Panc1 (cell line): ENCODE measurements around the gene UBE2O. TPM values are rescaled to one million over a fixed set of nuclear protein-coding genes. Genes with fewer than 3 reads are reported as not detected.

Source experiments
- ATAC-seq: fragments of 200-7000 bp; cut with Tn5 transposase; 2 replicates; pipeline ENCODE4 v1.9.1; 2020; ENCODE audit warnings: mild to moderate bottlenecking, moderate library complexity
- BruUV-seq: library from RNA; stranded (reverse); fragments of 400-500 nt; replicated peaks from 2 replicates; lab custom pipeline; 2021; lab: Mats Ljungman, UMichigan
- CTCF ChIA-PET: fragments of 300-600 bp; sonication (Branson Sonifier 250); formaldehyde crosslinking; loops from one replicate; lab custom pipeline; 2022; ENCODE audit warnings: antibody characterized with exemption; lab: Charles Lee
- POLR2A ChIA-PET: fragments of 300-600 bp; sonication (Branson Sonifier 250); formaldehyde crosslinking; loops from one replicate; lab custom pipeline; 2022; ENCODE audit warnings: antibody characterized with exemption; lab: Charles Lee
- DNase-seq: peaks from one replicate; pipeline ENCODE4 v3.0.0-alpha.2; 2010; ENCODE audit warnings: low read depth, low spot score
- H3K27ac ChIP-seq: 2 replicates; pipeline ENCODE4 v1.5.1; 2011; ENCODE audit warnings: mild to moderate bottlenecking, low read length, inconsistent platforms
- H3K27me3 ChIP-seq: fragments of 200-500 bp; sonication (Bioruptor generic); 2 replicates; pipeline ENCODE4 v1.6.0; 2014; ENCODE audit warnings: low read length, inconsistent platforms; ENCODE audit not compliant: control insufficient read depth, insufficient read depth
- H3K36me3 ChIP-seq: fragments of 200-500 bp; sonication (Bioruptor generic); 2 replicates; pipeline ENCODE4 v1.5.1; 2014; ENCODE audit warnings: inconsistent platforms, mild to moderate bottlenecking, low read length, moderate library complexity; ENCODE audit not compliant: control insufficient read depth, insufficient read depth
- H3K4me1 ChIP-seq: 2 replicates; pipeline ENCODE4 v1.5.1; 2011; ENCODE audit warnings: inconsistent platforms, mild to moderate bottlenecking, low read length, moderate library complexity; ENCODE audit not compliant: control insufficient read depth, insufficient read depth
- H3K4me3 ChIP-seq, 2 experiments: 2 replicates each; pipeline ENCODE4 v1.5.1; 2011 to 2012; ENCODE audit warnings: low read depth in 2 of 2, low read length in 2 of 2, mild to moderate bottlenecking in 2 of 2, inconsistent platforms in 1 of 2, moderate library complexity in 1 of 2
- H3K9me3 ChIP-seq: fragments of 200-500 bp; sonication (Bioruptor generic); 2 replicates; pipeline ENCODE4 v1.5.1; 2014; ENCODE audit warnings: low read depth, mild to moderate bottlenecking, inconsistent platforms, low read length, moderate library complexity; ENCODE audit not compliant: control insufficient read depth, insufficient read depth
- CTCF ChIP-seq: fragments of 450-650 bp; IDR thresholded peaks from 2 replicates; pipeline ENCODE4 v1.5.1; 2017; ENCODE audit warnings: mild to moderate bottlenecking
- POLR2AphosphoS5 ChIP-seq: IDR thresholded peaks from 2 replicates; pipeline ENCODE4 v1.6.1; 2012; ENCODE audit warnings: mild to moderate bottlenecking, low read depth, low read length, moderate library complexity
- SIN3A ChIP-seq: IDR thresholded peaks from 2 replicates; pipeline ENCODE4 v1.6.1; 2012; ENCODE audit warnings: low read depth, mild to moderate bottlenecking, low read length, moderate library complexity, borderline replicate concordance; ENCODE audit not compliant: insufficient read depth
- TCF7L2 ChIP-seq: IDR thresholded peaks from 2 replicates; pipeline ENCODE4 v1.6.1; 2011; ENCODE audit warnings: mild to moderate bottlenecking, low read depth, low read length, inconsistent platforms
- in situ Hi-C: cut with HindIII; loops from 2 replicates; pipeline ENCODE4 v1.10.0; 2016; ENCODE audit warnings: low sequenced_read_pairs, low pct_unique_long_range_greater_than_20kb
- intact Hi-C: fragments of 100-400 bp; cut with micrococcal nuclease; formaldehyde crosslinking; loops from one replicate; pipeline ENCODE4 v1.10.0; 2022; ENCODE audit not compliant: unreplicated experiment
- total RNA-seq: library from RNA; stranded (reverse); gene quantifications from one replicate; pipeline ENCODE4 v1.2.1, GENCODE V29; 2021; ENCODE audit not compliant: unreplicated experiment
- TF ChIP-seq, protein P1 (sequence below), 2 experiments: IDR thresholded peaks; 2 replicates each; pipeline ENCODE4 v1.6.1; 2011 to 2012; ENCODE audit warnings: low read depth in 2 of 2, control low read depth in 1 of 2, low read length in 1 of 2, mild to moderate bottlenecking in 1 of 2, moderate library complexity in 1 of 2; ENCODE audit not compliant: insufficient read depth in 1 of 2

The UBE2O gene
- total RNA-seq, 1 experiment from 2014 or later, result 47.5 TPM

DNA sequence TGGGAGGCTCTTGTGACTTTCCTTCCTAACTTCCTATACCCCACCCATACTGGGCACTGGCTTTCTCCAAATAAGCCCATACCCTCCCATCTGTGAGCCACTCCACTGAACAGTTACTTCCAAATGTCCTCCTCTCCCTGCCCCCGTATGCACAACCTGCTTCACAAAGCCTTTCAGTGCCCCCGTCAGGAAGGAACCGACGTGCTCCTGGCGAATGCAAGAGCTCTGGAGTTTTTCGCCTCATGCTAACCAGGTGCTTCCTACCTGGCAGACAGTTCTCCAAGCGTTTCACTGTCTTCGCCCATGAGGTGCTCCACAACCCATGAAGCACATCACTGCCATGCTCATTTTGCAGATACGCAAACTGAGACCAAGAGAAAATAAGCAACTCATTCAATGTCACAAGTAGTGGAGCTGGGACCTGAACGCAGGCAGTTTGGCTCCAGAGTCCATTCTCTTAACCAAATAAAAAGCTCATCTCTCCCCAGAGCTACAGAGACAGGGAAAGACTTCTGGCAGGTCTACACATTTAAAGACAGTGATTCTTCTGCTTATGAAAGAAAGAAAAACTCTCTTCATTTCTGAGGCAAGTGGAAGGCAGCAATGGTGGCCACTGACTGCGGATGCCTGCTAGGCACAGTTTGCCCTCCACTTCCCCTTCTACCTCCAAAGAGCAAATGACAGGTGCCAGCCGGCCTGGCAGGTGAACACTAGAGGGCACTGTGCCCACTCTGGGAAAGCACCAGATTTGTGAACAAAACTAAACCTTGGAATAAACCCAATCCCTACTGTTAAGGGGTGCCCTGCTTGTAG is 44.7 kb downstream of the UBE2O start:
- in situ Hi-C loops, result no loop called here
- Histone ChIP-seq H3K27ac (no peak overlapping the region), H3K9me3 (no peaks in the 10 kb centered on the region), H3K36me3 (no peaks in the 10 kb centered on the region), H3K4me3 (no peak overlapping the region), H3K4me1 (no peaks in the 10 kb centered on the region), H3K27me3 (no peaks in the 10 kb centered on the region)
- no TSS peak for BruUV-seq
- ChIA-PET POLR2A (interaction anchor here (0.7 to 1.0 kb wide), 2 partner anchors 31 to 95 kb away, joined by 3 to 4 read pairs; no protein-coding TSS in a partner anchor), CTCF (interaction anchor here (0.5 to 4.4 kb wide), 13 partner anchors 10 to 222 kb away, joined by 3 to 32 read pairs (median 4); no protein-coding TSS in a partner anchor)
- DNase-seq (no peak), ATAC-seq (peak; percentile 83)
- intact Hi-C loops, result loop anchor here (2.0 kb wide), 1 partner anchor 51 kb away; no protein-coding TSS in a partner anchor
- TF ChIP-seq CTCF, result peak; percentile 97
- no peak for TF ChIP-seq TCF7L2

DNA sequence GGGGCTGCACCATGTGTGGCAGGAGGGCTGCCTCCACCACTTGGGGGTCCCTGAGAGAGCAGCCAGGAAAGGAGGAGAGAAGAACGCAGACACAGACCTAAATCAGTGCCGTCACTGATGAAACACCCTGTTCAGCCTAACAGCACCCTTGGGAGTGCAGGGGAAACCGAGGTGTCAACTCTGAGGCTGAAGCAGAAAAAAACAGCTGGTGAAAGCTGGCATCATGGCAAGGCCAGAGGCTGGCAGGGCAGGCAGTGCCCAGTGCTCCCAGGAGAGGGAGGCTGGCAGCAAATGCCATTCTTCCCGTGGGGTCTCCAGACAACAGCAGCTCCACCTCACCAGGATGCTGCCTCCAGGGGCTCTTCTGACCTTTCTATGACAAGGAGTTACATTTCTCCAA is 45.4 kb downstream of the UBE2O start:
- ATAC-seq (no peak), DNase-seq (no peak)
- CTCF ChIA-PET, result interaction anchor here (2.9 to 4.4 kb wide), 2 partner anchors 9 to 51 kb away, joined by 15 to 32 read pairs; no protein-coding TSS in a partner anchor
- no peak for TF ChIP-seq CTCF
- TF ChIP-seq, protein P1, sequence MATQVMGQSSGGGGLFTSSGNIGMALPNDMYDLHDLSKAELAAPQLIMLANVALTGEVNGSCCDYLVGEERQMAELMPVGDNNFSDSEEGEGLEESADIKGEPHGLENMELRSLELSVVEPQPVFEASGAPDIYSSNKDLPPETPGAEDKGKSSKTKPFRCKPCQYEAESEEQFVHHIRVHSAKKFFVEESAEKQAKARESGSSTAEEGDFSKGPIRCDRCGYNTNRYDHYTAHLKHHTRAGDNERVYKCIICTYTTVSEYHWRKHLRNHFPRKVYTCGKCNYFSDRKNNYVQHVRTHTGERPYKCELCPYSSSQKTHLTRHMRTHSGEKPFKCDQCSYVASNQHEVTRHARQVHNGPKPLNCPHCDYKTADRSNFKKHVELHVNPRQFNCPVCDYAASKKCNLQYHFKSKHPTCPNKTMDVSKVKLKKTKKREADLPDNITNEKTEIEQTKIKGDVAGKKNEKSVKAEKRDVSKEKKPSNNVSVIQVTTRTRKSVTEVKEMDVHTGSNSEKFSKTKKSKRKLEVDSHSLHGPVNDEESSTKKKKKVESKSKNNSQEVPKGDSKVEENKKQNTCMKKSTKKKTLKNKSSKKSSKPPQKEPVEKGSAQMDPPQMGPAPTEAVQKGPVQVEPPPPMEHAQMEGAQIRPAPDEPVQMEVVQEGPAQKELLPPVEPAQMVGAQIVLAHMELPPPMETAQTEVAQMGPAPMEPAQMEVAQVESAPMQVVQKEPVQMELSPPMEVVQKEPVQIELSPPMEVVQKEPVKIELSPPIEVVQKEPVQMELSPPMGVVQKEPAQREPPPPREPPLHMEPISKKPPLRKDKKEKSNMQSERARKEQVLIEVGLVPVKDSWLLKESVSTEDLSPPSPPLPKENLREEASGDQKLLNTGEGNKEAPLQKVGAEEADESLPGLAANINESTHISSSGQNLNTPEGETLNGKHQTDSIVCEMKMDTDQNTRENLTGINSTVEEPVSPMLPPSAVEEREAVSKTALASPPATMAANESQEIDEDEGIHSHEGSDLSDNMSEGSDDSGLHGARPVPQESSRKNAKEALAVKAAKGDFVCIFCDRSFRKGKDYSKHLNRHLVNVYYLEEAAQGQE (IDR thresholded peaks at IDR 0.05; ENCODE audit: insufficient read depth in 1 of 2, low read depth in 2 of 2, low read length in 1 of 2), result no peak
- no peak for TF ChIP-seq SIN3A
- TF ChIP-seq TCF7L2, result no peak
- TF ChIP-seq POLR2AphosphoS5, result no peak
- H3K27me3 ChIP-seq, result no peaks in the 10 kb centered on the region
- no peaks in the 10 kb centered on the region for H3K36me3 ChIP-seq
- intact Hi-C loops, result no loop called here
- H3K4me1 ChIP-seq, result no peaks in the 10 kb centered on the region
- BruUV-seq, result no TSS peak
- POLR2A ChIA-PET, result interaction anchor here (0.5 kb wide), 1 partner anchor 153 kb away, joined by 5 read pairs; no protein-coding TSS in a partner anchor
- in situ Hi-C loops, result no loop called here
- H3K9me3 ChIP-seq, result no peaks in the 10 kb centered on the region
- no peak overlapping the region for H3K27ac ChIP-seq
- H3K4me3 ChIP-seq, result no peak overlapping the region
